Muscle layer of duodenum (tissue), 2 donors: ENCODE measurements around the gene SENP3.
A peak's percentile ranks its signal among the peaks of the same experiment; 100 is the strongest.

Source experiments
- H3K27ac ChIP-seq: one replicate; pipeline ENCODE4 v1.7.0; 2013; ENCODE audit warnings: mild to moderate bottlenecking, low read length
- H3K27me3 ChIP-seq: one replicate; pipeline ENCODE4 v1.7.0; 2013; ENCODE audit warnings: low read depth, mild to moderate bottlenecking, control low read depth, low read length
- H3K36me3 ChIP-seq, 2 donors: one replicate each; pipeline ENCODE4 v1.7.0; 2013; ENCODE audit warnings: low read length in 2 of 2, control low read depth in 1 of 2, mild to moderate bottlenecking in 1 of 2; ENCODE audit not compliant: insufficient read depth in 2 of 2, control insufficient read depth in 1 of 2
- H3K4me1 ChIP-seq, 2 donors: one replicate each; pipeline ENCODE4 v1.7.0; 2013; ENCODE audit warnings: low read length in 2 of 2, mild to moderate bottlenecking in 2 of 2, control low read depth in 1 of 2, moderate library complexity in 1 of 2; ENCODE audit not compliant: insufficient read depth in 2 of 2, control insufficient read depth in 1 of 2
- H3K4me3 ChIP-seq, 2 donors: one replicate each; pipeline ENCODE4 v1.7.0; 2013; ENCODE audit warnings: low read length in 2 of 2, low read depth in 1 of 2, mild to moderate bottlenecking in 1 of 2
- H3K9me3 ChIP-seq, 2 donors: one replicate each; pipeline ENCODE4 v1.7.0; 2013; ENCODE audit warnings: low read length in 2 of 2, control low read depth in 1 of 2, mild to moderate bottlenecking in 1 of 2; ENCODE audit not compliant: control insufficient read depth in 1 of 2
- donor health status: healthy.

Gene SENP3

GRCh38 chr17:7557147-7557764 lies 4.5 kb upstream of the SENP3 start:
- H3K9me3 ChIP-seq = no peaks in the 10 kb centered on the region
- peaks cover 3 to 14% of the 10 kb centered on the region in 2 donors for H3K36me3 ChIP-seq
- H3K27me3 ChIP-seq = no peaks in the 10 kb centered on the region
- H3K4me3 ChIP-seq = no peak overlapping the region
- H3K4me1 ChIP-seq = peaks cover 27 to 39% of the 10 kb centered on the region in 2 donors
- peak overlapping the region; percentile 97 for H3K27ac ChIP-seq

GRCh38 chr17:7557775-7558543 lies 3.8 kb upstream of the SENP3 start:
- Histone ChIP-seq H3K4me1 (peaks cover 33 to 46% of the 10 kb centered on the region in 2 donors), H3K4me3 (peak overlapping the region; percentile 70 to 96), H3K27me3 (no peaks in the 10 kb centered on the region), H3K9me3 (no peaks in the 10 kb centered on the region), H3K27ac (peak overlapping the region; percentile 97), H3K36me3 (peaks cover 3 to 14% of the 10 kb centered on the region in 2 donors)

GRCh38 chr17:7558544-7559319 lies 3.0 kb upstream of the SENP3 start, which contains the start of gene TNFSF13:
Gene TNFSF13, plus strand, starts transcription at chr17:7558750. Its CDS starts 290 bp downstream, at chr17:7559040.
- Histone ChIP-seq H3K4me3 (peak within 1 kb of the TSS; percentile 70 to 96), H3K4me1 (peaks cover 34 to 54% of the 10 kb centered on the region in 2 donors)

GRCh38 chr17:7559320-7560171 lies 2.2 kb upstream of the SENP3 start:
- peak overlapping the region; percentile 70 to 96 for H3K4me3 ChIP-seq
- H3K27me3 ChIP-seq = no peaks in the 10 kb centered on the region
- peak overlapping the region; percentile 97 for H3K27ac ChIP-seq
- H3K36me3 ChIP-seq = peaks cover 12 to 18% of the 10 kb centered on the region in 2 donors
- peaks cover 41 to 62% of the 10 kb centered on the region in 2 donors for H3K4me1 ChIP-seq
- H3K9me3 ChIP-seq = no peaks in the 10 kb centered on the region

More at GRCh38 chr17:7558544-7559319, 3.0 kb upstream of the SENP3 start, which contains the start of gene TNFSF13:
- Histone ChIP-seq H3K36me3 (peaks cover 4 to 13% of the 10 kb centered on the region in 2 donors), H3K27me3 (no peaks in the 10 kb centered on the region), H3K27ac (peak within 1 kb of the TSS; percentile 97), H3K9me3 (no peaks in the 10 kb centered on the region)

GRCh38 chr17:7560172-7561027 lies 1.3 kb upstream of the SENP3 start:
- no peaks in the 10 kb centered on the region for H3K27me3 ChIP-seq
- H3K36me3 ChIP-seq = peaks cover 19 to 27% of the 10 kb centered on the region in 2 donors
- H3K4me1 ChIP-seq = peaks cover 41 to 66% of the 10 kb centered on the region in 2 donors
- H3K27ac ChIP-seq = peak overlapping the region; percentile 97
- peak overlapping the region; percentile 70 to 96 for H3K4me3 ChIP-seq
- H3K9me3 ChIP-seq = no peaks in the 10 kb centered on the region

GRCh38 chr17:7561028-7561575 lies 617 bp upstream of the SENP3 start:
- Histone ChIP-seq H3K27ac (peak overlapping the region; percentile 97), H3K9me3 (no peaks in the 10 kb centered on the region), H3K27me3 (no peaks in the 10 kb centered on the region), H3K4me1 (peaks cover 41 to 66% of the 10 kb centered on the region in 2 donors), H3K36me3 (peaks cover 26 to 31% of the 10 kb centered on the region in 2 donors), H3K4me3 (peak overlapping the region; percentile 70 to 96)

GRCh38 chr17:7562208-7562605 lies 488 bp downstream of the SENP3 start:
- peaks cover 30 to 34% of the 10 kb centered on the region in 2 donors for H3K36me3 ChIP-seq
- no peaks in the 10 kb centered on the region for H3K27me3 ChIP-seq
- peak overlapping the region; percentile 90 to 96 for H3K4me3 ChIP-seq
- peaks cover 41 to 63% of the 10 kb centered on the region in 2 donors for H3K4me1 ChIP-seq
- no peaks in the 10 kb centered on the region for H3K9me3 ChIP-seq
- H3K27ac ChIP-seq = peak overlapping the region; percentile 67

- H3K4me1 ChIP-seq = peaks cover 36 to 53% of the 10 kb centered on the region in 2 donors
- H3K4me3 ChIP-seq = peak overlapping the region in 1 of 2 donors; percentile 96
- no peak overlapping the region for H3K27ac ChIP-seq
- no peaks in the 10 kb centered on the region for H3K9me3 ChIP-seq
- no peaks in the 10 kb centered on the region for H3K27me3 ChIP-seq
- H3K36me3 ChIP-seq = peaks cover 30 to 40% of the 10 kb centered on the region in 2 donors
Observed at GRCh38 chr17:7563115-7563869, 1.6 kb downstream of the SENP3 start.

- H3K4me3 ChIP-seq = no peak overlapping the region
- H3K4me1 ChIP-seq = peaks cover 5 to 15% of the 10 kb centered on the region in 2 donors
- H3K36me3 ChIP-seq = peaks cover 44 to 56% of the 10 kb centered on the region in 2 donors
- H3K27me3 ChIP-seq = no peaks in the 10 kb centered on the region
- H3K27ac ChIP-seq = no peak overlapping the region
- no peaks in the 10 kb centered on the region for H3K9me3 ChIP-seq
Observed at GRCh38 chr17:7569571-7569970, 7.9 kb downstream of the SENP3 start.
